Activated CD4-positive, alpha-beta T cell treated with anti-CD3 and anti-CD28 coated beads for 1 hour (primary cell): Measurements from ENCODE around the gene ASCL2.
"Not testable (repeated sequence)": the region's sequence is repeated elsewhere in the genome, so short reads cannot be mapped to it uniquely, and the experiment has no call there.

Experiments
- DNase-seq: peaks from one replicate; pipeline ENCODE4 v3.0.0-alpha.2; 2020

Gene ASCL2

DNA sequence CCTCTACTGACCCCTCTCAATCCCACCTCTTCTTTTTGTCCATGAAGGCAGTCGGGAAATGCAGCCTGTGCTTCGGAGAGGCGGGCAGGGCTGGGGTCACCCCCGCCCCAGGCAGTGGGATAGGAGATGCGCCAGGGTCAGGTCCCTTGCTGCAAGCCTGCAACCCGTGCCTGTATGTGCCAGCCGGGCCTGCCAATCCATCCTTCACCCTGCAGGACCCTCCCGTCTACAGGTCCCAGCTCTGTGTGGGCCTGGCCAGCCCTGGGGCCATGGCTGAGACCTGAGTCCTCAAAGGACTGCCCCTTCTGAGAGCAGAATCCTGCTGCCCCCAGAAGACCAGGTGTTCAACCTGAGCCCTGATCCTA, 10.9 kb downstream of the ASCL2 start:
- DNase-seq = no peak

DNA sequence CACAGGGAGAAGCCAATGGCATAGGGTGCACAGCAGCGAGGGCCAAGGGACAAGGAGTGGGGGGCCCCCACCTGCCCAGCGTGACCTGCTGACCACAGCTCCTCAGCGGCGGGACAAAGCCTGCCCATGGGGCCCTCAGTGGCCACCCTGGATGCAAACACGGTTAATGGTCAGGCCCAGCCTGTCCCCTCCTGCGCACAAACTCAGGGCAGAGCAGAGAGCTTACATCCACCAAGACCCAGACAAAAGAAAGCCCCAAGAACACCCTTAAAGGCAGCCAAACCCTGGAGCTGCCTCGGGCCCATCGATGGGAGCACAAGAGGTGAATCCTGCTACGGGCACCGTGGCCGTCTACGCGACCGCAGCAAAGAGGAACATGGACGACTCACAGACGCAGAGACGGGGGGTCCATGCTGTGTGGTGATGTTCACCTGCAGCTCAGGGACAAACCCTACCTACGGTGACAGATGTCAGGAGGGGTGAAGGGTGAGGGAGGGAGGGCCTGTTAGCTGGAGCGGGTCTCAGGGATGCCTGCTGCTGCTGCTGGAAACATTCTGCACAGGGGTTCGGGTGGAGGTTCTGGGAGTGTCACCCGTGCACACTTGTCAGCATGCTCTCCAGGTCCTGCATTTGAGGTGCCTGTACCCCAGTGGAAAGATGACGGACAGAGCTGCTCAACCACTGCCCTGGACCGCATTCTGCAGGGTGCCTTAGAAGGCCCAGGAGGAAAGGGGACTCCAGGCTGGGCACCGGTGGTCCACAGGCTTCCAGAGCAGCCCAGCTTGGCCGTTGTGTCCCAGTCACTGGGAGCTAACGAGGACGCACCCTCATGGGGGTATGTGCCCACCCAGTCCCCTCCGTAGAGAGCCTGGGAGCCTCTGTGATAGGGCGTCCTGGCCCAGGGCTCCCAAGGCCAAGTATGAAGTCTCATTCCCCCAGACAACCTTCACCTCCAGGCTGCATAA, 11.6 kb downstream of the ASCL2 start:
- DNase-seq = no peak

DNA sequence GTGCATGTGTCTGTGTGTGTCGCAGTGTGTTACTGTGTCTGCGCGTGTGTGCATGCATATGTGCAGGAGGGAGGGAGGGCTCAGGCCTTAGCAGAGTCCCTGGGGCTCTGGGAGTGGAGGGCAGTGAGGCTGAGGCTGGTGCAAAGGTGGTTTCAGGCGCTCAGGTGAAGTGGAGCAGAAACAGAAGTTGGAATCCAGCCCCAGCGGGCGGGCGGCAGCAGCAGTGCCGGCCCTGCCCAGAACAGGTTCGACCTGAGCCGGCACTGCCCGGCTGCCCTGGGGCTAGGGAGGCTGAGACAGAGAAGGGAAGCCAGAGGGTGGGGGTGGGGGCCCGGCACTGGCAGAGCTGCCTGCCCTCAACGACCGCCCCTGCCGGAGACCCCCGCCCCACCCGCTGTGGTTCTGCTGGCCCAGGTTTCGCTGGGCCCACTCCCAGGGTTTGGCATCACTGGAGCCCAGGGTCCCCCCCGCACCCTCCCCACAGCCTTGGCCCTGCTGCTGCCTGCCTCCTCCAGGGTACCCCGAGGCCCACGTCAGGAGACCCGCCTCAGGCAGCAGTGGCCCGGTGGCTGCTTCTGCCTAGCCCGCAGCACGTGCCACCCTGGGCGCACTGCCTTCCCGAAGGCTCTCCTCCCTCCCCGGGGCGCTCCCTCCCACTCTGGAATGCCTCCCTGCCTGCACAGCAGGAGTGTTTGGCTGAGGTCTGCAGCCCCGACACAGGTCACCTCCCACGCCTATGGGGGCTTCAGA, 13.3 kb downstream of the ASCL2 start:
- no peak for DNase-seq

DNA sequence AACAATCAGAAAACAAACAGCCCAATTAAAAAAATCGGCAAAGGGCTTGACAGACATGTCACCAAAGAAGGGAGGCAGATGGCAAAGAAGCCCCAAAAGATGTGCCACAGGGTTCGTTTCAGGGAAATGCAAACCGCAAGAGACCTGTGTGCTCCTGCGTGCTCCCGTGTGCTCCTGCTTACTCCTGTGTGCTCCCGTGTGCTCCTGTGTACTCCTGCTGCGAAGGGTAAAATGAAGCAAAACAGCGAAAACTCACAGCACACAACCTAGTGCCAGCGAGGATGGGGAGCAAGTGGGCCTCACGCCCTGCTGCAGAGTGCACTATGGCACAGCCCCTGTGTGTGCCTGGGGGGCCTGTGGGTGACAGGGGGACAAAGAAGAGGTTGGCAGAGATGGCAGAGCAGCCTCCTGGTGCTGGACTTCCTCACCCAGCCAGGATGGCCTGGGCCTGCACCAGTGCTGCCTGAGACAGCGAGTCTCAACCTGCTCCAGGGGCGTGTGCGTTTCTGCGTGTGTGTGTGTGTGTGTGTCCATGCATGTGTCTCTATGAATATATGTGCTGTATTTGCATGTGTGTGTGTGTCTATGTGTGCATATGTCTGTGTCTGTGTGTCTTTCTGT, 14.0 kb downstream of the ASCL2 start:
- no peak for DNase-seq

DNA sequence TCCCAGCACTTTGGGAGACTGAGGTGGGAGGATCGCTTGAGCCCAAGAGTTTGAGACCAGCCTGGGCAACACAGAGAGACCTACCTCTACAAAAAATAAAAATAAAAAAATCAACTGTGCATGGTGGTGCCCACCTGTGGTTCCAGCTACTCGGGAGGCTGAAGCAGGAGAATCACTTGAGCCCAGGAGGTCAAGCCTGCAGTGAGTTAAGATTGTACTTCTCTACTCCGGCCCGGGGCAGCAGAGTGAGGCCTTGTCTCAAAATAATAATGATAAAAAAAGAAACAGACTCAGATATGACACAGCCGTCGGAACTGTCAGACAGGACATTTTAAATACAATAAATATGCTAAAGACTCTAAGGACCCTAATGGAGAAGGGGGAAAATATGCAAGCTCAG, 18.4 kb downstream of the ASCL2 start:
- DNase-seq = no peak

DNA sequence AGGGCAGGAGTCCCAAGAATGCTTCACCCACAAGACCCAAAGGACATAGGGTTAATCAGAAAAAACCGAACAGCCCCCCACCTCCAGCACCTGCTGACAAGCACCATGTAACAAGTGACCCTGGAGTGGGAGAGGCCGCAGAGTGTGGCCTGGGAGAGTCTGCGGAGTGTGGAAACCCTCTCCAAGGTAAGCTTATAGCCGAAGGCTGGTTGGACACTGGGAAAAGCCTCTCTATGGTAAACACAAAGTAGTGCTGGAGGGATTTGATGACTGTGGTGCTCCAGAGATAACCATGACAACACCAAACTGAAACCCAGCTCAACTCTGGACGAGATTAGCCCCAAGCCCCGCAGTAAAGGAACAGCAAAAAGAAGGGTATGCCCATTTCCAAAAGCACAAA, 19.2 kb downstream of the ASCL2 start:
- no peak for DNase-seq

DNA sequence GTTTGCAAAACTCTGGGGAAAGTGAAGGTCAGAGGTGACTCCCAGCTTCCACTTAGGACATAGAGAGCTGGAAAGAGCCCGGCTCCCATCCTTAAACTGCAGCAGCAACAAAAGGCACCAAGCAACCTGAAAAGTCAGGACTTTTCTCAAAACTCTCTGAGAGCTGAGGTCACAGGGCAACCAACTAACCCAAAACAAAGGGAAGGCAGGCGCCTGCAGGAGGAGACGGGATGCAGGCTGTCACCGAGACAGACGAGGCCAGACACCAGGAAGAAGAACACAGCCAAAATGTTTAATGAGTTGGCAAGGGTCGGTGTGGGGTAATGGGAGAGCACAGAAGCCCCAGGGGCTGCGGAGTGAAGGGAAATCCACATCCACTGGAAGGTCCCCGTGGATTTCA, 19.9 kb downstream of the ASCL2 start:
- DNase-seq = no peak

DNA sequence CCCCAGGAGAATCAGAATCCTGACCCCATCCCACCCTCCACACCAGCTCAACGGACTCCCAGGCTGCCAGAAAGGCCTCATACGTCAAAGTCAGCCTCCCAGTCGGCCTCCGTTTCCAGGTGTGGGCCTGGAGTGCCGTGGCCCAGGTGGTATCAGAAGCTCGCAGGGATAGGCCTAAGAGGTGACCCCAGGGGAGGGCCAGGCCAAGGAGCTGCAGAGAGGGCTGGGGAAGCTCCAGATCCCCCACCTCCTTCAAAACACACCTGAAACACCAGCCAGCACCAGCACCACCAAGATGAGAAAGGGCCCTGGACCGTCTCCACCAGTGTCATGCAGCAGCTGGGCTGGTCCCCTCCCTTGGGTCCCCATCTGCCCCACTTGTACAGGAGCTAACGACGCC, 20.3 kb downstream of the ASCL2 start:
- DNase-seq = no peak

DNA sequence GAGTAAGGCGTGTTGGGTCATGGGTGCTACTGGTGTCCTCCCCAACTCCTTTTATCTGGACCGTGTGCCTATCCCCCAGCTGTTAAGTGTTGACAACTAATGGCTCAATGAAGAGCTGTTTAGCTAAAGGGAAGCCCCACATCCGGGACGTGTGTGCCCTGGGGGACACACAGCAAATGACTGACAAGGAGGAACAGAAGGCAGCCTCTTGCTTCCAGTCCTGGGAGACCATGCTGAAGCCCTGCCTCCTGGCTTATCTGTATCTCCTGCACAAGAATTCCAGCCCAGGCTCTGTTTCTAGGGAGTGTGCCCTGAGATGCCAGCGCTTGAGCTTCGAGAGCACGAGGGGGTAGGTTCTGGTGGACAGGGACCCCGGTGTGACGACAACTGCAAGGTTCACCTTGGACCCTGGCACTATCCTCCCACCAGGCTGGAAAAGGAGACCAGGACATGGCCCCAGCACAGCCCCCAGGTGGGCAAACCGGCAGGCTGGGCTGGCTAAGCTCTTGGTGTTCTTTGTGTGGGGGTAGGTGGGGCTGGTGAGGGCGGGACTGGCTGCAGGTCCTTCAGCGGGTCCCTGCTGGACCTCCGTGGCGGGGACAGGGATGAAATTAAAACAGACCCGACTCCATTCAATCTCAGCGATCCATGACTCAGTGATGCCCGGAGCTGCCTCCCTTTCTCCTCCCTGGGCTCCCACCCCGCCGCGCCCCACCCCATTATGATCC, 21.0 kb downstream of the ASCL2 start:
- no peak for DNase-seq

DNA sequence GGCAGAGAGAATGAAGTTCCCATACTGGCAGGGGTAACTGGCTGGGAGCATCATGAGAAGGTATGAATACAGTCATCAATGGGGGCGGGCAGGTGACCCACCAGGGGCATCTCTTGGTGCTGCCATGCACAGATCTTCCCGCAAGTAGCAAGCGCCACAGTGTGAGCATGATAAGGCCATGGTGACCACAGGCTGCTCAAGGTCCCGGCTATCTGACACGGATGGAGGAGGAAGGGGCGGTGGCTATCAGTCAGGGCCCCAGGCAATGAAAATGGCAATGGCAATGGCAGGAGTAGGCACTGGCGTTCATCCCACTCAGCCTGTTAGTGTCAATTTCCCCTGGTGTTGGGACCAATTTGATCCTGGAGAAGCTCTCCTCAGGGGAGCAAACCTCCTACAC, 21.6 kb downstream of the ASCL2 start:
- no peak for DNase-seq

DNA sequence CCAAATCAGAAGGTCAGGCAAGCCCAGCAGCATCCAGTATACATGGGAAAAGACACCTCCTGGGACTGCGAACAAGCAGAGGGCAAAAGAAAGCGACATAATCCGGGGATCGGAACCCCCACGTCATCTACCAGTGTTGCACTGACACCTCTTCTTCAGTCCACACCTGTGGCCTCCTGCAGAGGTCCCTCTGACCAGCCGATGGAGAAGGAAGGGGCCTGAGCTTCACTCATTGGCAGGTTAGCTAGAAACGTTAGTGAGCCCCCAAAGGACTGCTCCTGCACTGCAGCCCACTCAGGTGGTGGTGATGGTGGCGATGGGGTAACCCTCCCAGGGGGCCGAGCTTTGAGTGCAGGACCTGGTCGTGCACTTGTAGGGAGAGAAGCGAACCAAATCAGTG, 22.1 kb downstream of the ASCL2 start:
- no peak for DNase-seq

DNA sequence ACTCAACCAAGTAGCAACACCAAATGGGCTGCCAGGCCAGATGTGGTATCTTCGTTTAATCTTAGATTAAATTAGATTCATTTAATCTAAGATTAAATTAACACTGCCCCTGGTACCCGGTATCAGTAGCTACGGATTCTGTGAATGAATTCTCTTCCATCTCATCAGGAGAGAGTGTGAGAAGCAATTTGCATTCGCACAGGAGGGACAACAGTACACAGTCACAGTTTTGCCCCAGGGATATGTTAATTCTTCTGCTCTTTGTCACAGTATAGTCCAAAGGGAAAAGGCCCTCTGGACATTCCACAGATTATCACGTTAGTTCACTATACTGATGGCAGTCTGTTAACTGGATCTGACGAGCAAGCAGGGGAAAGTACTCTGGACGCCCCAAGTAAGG, 22.9 kb downstream of the ASCL2 start:
- DNase-seq = no peak

DNA sequence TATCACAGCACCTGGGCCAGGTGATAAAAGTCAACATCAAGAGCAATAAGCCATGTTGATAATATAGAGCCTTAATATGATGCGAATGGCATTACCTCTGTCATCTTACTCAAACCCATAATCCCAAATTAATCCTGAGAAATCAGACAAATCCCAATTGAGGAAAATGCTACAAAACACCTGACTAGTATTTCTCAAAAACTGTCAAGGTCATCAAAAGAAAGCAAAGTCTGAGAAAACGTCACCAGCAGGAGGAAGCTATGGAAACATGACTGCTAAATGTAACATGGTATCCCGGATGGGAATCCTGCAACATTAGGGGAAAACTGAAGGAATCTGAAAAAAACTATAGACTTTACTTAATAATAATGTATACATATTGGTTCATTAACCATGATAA, 29.6 kb downstream of the ASCL2 start:
- DNase-seq = no peak

DNA sequence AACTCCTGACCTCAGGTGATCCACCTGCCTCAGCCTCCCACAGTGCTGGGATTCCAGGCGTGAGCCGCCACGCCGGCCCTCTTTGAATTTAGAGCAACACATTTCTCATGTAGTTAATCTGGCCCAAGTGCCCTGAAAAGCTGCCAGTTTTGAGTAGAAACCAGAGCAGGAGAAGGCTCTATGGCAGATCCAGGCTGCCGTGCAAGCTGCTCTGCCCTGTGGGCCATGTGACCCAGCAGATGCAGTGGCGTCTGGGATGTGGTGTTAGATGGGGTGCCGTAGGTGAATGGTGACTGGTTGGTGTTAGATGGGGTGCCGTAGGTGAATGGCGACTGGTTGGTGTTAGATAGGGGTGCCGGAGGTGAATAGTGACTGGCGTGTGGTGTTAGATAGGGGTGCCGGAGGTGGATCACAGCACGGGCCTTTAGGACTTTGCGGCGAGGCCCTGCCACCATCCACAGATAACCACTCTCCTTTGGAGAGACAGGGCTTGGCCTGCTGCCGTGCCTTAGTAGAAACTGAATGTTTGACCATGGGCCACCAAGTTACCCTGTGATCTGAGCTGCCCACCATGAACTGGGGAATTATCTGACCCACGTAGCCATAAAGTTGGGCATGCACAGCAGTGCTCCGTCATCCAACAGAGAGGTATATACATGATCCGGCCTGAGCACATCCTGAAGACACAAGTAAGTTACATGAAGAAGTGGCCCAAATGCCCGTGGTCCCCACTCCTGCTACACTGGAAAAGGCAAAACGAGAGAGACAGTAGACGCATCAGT, 32.7 kb downstream of the ASCL2 start:
- DNase-seq = no peak

DNA sequence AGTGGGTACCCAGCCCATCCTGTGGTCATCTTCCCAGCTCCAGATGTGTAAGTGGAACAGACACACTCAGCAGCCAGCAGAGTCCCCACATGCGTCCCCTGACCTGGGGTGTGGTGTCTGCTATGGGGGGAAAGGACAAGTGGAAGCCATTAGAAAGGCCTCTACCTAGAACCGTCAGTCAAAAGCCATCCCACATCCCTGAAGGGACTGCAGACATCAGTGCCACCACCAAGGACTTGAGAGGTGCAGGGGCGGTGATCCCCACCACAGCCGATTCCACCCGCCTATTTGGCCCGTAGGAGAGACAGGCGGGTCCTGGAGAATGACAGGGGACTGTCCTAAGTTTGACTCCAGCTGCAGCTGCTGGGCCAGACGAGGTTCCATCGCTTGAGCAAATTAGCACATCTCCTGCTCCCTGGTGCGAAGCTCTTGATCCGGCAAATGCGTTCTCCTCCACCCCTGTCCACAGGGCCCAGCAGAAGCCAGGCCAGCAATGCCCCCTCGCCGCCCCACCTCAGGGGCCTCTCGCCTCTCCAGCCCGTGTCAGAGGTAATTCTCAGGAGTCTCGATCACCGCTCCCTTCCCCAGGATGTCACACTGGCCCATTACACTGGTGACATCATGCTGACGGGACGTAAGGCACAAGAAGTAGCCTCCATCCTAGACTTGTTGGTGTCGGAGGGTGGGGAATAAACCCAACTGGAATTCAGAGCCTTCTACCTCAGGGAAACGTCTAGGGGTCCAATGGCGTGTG, 33.8 kb downstream of the ASCL2 start:
- not testable (repeated sequence) for DNase-seq

DNA sequence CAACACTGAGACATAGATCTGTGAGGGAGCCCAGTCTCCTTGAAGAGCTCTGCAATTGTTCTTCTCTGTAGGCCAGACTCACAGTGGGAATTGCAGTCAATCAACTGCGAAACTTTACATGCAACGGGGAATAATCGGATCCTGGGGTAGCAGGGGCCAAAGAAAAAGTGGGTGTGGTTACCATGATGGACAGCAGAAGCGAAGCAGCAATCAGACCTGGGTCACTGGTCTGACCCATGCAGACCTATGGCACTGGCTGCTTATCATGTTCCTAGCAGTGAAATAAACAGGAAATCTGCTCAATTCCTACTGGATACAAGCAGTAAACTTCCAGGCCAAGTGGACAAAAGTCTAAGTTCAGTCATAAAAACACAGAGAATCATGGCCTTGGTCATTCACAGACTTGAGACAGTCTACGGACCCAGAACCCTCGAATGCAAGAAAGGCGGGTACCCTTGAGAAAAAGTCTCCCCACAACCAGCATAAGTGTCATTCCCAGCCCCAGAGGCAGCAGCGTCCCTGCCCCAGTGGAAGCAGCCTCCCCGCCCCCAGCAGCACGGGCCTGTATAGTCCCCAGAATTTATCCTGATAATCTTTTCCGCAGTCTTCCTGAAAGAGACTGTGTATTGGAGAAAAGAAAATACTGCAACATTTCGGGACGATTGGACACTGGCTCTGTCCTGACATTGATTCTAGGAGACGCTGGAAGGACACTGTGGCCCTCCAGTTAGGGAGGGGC, 34.6 kb downstream of the ASCL2 start:
- DNase-seq = no peak

DNA sequence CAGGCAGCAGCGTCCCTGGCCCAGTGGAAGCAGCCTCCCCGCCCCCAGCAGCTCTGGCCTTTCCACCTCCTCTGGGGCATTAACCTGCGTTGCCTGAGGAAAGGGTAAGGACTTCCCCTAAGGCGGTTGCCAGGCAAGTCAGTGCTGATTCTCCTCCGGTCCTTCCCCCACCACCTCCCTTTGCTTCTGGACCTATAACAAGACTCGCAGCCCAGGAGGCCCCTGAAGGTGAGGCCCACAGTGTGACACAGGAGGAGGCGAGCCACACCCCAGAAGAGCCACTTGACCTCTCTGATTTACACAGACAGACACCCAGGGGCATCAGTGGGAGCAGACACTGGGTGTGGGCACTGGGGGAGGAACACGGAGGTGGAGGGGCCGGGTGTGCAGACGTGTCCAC, 35.4 kb downstream of the ASCL2 start:
- no peak for DNase-seq

DNA sequence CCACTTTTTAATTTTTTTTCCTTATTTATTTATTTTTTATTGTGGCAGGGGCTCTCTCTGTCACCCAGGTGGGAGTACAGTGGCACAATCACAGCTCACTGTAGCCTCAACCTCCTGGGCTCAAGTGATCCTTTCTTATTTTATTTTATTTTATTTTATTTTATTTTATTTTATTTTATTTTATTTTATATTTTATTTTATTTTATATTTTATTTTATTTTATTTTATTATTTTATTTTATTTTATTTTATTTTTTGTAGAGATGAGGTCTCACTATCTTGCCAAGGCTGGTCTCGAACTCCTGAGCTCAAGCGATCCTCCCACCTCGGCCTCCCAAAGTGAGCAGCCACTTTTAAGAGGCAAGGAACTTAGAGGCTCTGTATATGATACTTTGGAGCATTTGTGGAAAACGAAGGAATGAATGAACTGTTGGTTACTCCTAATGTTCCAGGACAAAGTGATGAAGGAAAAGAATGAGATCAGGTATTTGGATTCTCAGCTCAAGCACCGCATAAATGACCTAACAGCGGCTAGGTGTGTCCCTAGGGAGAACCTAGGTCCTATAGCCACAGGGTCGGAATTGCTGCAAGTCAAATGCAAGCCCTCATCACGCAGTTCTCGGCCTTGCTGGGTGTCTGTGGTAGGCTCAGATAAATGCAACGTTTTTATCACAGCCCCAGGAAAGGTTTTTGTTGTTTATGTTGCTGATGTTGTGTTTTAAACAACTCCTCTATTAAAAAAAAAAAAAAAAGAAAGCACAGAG, 36.5 kb downstream of the ASCL2 start:
- DNase-seq = no peak

DNA sequence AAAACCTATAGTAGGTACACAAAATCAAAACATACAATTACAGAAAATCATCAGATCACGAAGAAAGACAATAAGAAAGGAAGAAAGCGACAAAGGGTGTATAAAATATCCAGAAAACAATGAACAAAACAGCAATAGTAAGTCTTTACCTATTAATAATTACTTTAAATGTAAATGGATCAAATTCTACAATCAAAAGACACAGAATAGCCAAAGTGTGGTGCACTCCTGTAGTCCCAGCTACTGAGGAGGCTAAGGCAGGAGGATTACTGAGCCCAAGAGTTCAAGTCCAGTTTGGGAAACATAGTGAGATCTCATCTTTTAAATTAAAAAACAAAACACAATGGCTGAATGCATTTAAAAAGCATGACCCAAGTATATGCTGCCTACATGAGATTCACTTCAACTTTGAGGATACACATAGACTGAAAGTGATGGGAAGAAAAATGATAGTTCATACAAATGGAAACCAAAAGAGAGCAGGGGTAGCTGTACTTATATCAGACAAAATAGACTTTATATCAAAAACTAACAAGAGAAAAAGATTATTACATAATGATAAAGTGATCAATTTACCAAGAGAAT, 40.6 kb downstream of the ASCL2 start:
- DNase-seq = no peak

DNA sequence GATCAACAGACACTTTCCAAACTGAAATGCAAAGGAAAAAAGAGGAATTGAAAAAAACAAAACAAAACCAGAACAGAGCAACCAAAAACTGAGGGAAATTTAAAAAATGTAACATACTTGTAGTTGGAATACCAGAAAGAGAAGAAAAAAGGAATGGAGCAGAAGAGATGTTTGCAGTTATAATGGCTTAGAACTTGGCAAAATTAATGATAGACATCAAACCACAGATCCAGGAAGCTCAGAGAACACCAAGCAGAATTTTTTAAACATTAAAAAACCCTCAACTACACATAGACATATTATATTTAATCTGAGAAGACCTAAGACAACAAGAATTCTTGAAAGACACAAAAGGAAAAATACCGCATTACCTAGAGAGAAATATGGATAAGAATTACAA, 46.1 kb downstream of the ASCL2 start:
- DNase-seq = no peak
